Vagina (tissue), 2 donors: ENCODE measurements around the gene NIPAL3. TPM values are rescaled to one million over a fixed set of nuclear protein-coding genes. Genes with fewer than 3 reads are reported as not detected.
"Not testable (repeated sequence)": the region's sequence is repeated elsewhere in the genome, so short reads cannot be mapped to it uniquely, and the experiment has no call there.

Source experiments
- DNase-seq, 2 donors: peaks; one replicate each; pipeline ENCODE4 v3.0.0-alpha.2; 2017; ENCODE audit errors: extremely low spot score in 2 of 2
- H3K27ac ChIP-seq: fragments of 200-600 bp; sonication (generic); one replicate; pipeline ENCODE4 v1.5.1; 2019
- H3K27me3 ChIP-seq: fragments of 200-600 bp; sonication (generic); one replicate; pipeline ENCODE4 v1.5.1; 2019
- H3K36me3 ChIP-seq, 2 donors: fragments of 200-600 bp; sonication (generic); one replicate each; pipeline ENCODE4 v1.5.1; 2017 to 2019
- H3K4me1 ChIP-seq: fragments of 200-600 bp; sonication (generic); one replicate; pipeline ENCODE4 v1.5.1; 2019
- H3K4me3 ChIP-seq, 2 donors: fragments of 200-600 bp; sonication (generic); 1 replicate in 1 of 2; 2 replicates in 1 of 2; pipeline ENCODE4 v1.5.1; 2016 to 2019
- H3K9me3 ChIP-seq: fragments of 200-600 bp; sonication (generic); one replicate; pipeline ENCODE4 v1.5.1; 2019
- CTCF ChIP-seq, 3 experiments: fragments of 450-650 bp in 2 of 3; fragments of 200-600 bp in 1 of 3; sonication (generic) in 1 of 3; IDR thresholded peaks; one replicate each; pipeline ENCODE4 v1.5.1; 2017 to 2019; ENCODE audit warnings: antibody characterized with exemption in 3 of 3, mild to moderate bottlenecking in 2 of 3, moderate library complexity in 2 of 3
- POLR2A ChIP-seq, 2 donors: fragments of 450-650 bp; IDR thresholded peaks; one replicate each; pipeline ENCODE4 v1.6.1; 2017; ENCODE audit warnings: antibody characterized with exemption in 2 of 2, mild to moderate bottlenecking in 2 of 2, moderate library complexity in 2 of 2
- POLR2AphosphoS5 ChIP-seq, 2 donors: sonication (generic); formaldehyde crosslinking; IDR thresholded peaks; one replicate each; pipeline ENCODE4 v1.9.0; 2017; ENCODE audit warnings: antibody characterized with exemption in 2 of 2, mild to moderate bottlenecking in 2 of 2, low read depth in 1 of 2; ENCODE audit not compliant: insufficient read depth in 1 of 2
- intact Hi-C: fragments of 100-400 bp; cut with DNase I; formaldehyde crosslinking; loops from one replicate; pipeline ENCODE4 v1.15.1; 2023
- total RNA-seq: library from RNA; depleted of rRNA; stranded (reverse); fragments of >200 nt; gene quantifications from one replicate; pipeline ENCODE4 v1.2.3, GENCODE V29; 2016

NIPAL3 gene
- total RNA-seq, 1 donor from 2014 or later: 21.1 TPM

- H3K4me3 ChIP-seq: no peak overlapping the region
- peaks cover 5% of the 10 kb centered on the region for H3K9me3 ChIP-seq
- no peaks in the 10 kb centered on the region for H3K36me3 ChIP-seq
- intact Hi-C loops: no loop called here
- TF ChIP-seq POLR2AphosphoS5 (IDR thresholded peaks at IDR 0.05; ENCODE audit: insufficient read depth in 1 of 2, low read depth in 1 of 2) (no peak), CTCF (IDR thresholded peaks at IDR 0.05) (no peak), POLR2A (IDR thresholded peaks at IDR 0.05) (no peak)
- no peaks in the 10 kb centered on the region for H3K27me3 ChIP-seq
- DNase-seq: no peak
- H3K4me1 ChIP-seq: no peaks in the 10 kb centered on the region
- H3K27ac ChIP-seq: no peak overlapping the region
These were observed 76.2 kb downstream of the NIPAL3 start for GRCh38 chr1:24491577-24492360.

GRCh38 chr1:24492935-24493334 lies 77.3 kb downstream of the NIPAL3 start:
- not testable (repeated sequence) for H3K36me3 ChIP-seq

GRCh38 chr1:24493785-24494184 lies 78.2 kb downstream of the NIPAL3 start:
- Histone ChIP-seq H3K4me3 (no peak overlapping the region), H3K4me1 (no peaks in the 10 kb centered on the region), H3K27me3 (no peaks in the 10 kb centered on the region), H3K27ac (no peak overlapping the region), H3K36me3 (no peaks in the 10 kb centered on the region), H3K9me3 (peaks cover 5% of the 10 kb centered on the region)
- intact Hi-C loops: no loop called here
- TF ChIP-seq POLR2A (IDR thresholded peaks at IDR 0.05): no peak
- TF ChIP-seq CTCF (IDR thresholded peaks at IDR 0.05): no peak
- no peak for TF ChIP-seq POLR2AphosphoS5 (IDR thresholded peaks at IDR 0.05; ENCODE audit: insufficient read depth in 1 of 2, low read depth in 1 of 2)
- no peak for DNase-seq

More at GRCh38 chr1:24492935-24493334, 77.3 kb downstream of the NIPAL3 start:
- H3K4me1 ChIP-seq, H3K9me3 ChIP-seq, intact Hi-C loops, H3K4me3 ChIP-seq, DNase-seq, H3K27me3 ChIP-seq, H3K27ac ChIP-seq: not testable (repeated sequence)

GRCh38 chr1:24498589-24498988 lies 83.0 kb downstream of the NIPAL3 start:
- no peak overlapping the region for H3K4me3 ChIP-seq
- no peaks in the 10 kb centered on the region for H3K36me3 ChIP-seq
- DNase-seq: no peak
- intact Hi-C loops: no loop called here
- H3K27ac ChIP-seq: no peak overlapping the region
- H3K4me1 ChIP-seq: peaks cover 4% of the 10 kb centered on the region
- TF ChIP-seq POLR2A (IDR thresholded peaks at IDR 0.05) (no peak), CTCF (IDR thresholded peaks at IDR 0.05) (no peak), POLR2AphosphoS5 (IDR thresholded peaks at IDR 0.05; ENCODE audit: insufficient read depth in 1 of 2, low read depth in 1 of 2) (no peak)
- no peaks in the 10 kb centered on the region for H3K9me3 ChIP-seq
- no peaks in the 10 kb centered on the region for H3K27me3 ChIP-seq

- Histone ChIP-seq H3K4me3 (no peak overlapping the region), H3K9me3 (no peaks in the 10 kb centered on the region), H3K36me3 (no peaks in the 10 kb centered on the region), H3K27me3 (no peaks in the 10 kb centered on the region), H3K4me1 (peaks cover 13% of the 10 kb centered on the region), H3K27ac (no peak overlapping the region)
- intact Hi-C loops: no loop called here
- TF ChIP-seq POLR2AphosphoS5 (IDR thresholded peaks at IDR 0.05; ENCODE audit: insufficient read depth in 1 of 2, low read depth in 1 of 2): no peak
- no peak for TF ChIP-seq POLR2A (IDR thresholded peaks at IDR 0.05)
- no peak for TF ChIP-seq CTCF (IDR thresholded peaks at IDR 0.05)
- no peak for DNase-seq
These were observed 84.9 kb downstream of the NIPAL3 start for GRCh38 chr1:24500448-24501048.
